Adipose tissue (tissue), 3 donors: ENCODE results near the gene FOXL1. TPM values are rescaled to one million over a fixed set of nuclear protein-coding genes. Genes with fewer than 3 reads are reported as not detected.

ENCODE experiments used
- H3K27ac ChIP-seq: one replicate; pipeline ENCODE4 v1.5.1; 2013; ENCODE audit warnings: low read depth, low read length
- WGBS, 3 donors: extraction: QIAGEN DNeasy Blood & Tissue Kit; methylation state at CpG; one replicate each; pipeline ENCODE4 v1.1.7; 2013; 5-methylcytosine and 5-hydroxymethylcytosine counted together
- polyA plus RNA-seq, 3 donors: library from polyadenylated mRNA; stranded (reverse); fragments of 200-250 nt; gene quantifications; one replicate each; pipeline ENCODE4 v1.2.3, GENCODE V29; 2013
- donor health status: healthy with polysubstance abuse.
- donor health status: Bipolar disorder and iron deficiency.
- donor health status: healthy.

The FOXL1 gene
- polyA plus RNA-seq, 3 donors, result 0.12 to 0.56 (median 0.24) TPM

- WGBS, 3 donors, result 40 to 54% (median 47%) methylated on average over 13 of the region's 13 CpGs
- H3K27ac ChIP-seq, result no peak overlapping the region
Measured at GRCh38 chr16:86593913-86594620, 15.7 kb downstream of the FOXL1 start.

- H3K27ac ChIP-seq, result no peak overlapping the region
- 20 to 62% (median 53%) methylated on average over 8 of the region's 8 CpGs for WGBS, 3 donors
Measured at GRCh38 chr16:86594721-86595120, 16.4 kb downstream of the FOXL1 start.

DNA sequence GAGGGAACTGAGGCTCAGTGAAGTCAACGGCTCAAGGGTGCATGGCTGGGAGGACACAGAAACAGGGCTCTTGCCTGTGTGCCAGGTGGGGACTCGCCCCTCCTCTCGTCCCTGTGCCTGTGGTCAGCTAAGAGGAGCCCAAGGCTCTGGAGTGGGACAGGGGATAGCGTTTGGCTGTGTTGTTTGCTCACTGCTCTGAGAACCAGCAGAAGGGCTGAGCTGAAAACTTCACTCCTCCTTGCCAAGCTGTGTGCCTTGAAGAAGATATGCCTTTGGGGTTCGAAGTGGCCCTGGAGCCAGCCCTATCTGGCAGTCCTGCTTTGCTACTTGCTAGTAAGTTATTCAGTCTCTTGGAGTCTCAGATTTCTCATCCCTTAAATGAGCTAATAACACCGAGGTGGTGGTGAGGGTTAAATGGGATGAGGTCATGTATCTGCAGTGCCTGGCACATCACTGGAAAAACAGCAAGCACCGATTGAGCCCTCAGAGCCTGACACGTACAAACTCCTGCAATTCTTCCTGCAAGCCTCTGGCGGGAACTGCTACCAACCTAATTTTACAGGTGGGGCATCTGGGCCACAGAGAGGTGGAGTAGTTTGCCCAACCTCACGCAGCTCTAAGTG, 17.7 kb downstream of the FOXL1 start:
- no peak overlapping the region for H3K27ac ChIP-seq
- 55 to 75% (median 72%) methylated on average over 10 of the region's 10 CpGs for WGBS, 3 donors

GRCh38 chr16:86597126-86597879, 19.0 kb downstream of the FOXL1 start:
- 72 to 81% (median 77%) methylated on average over 18 of the region's 18 CpGs for WGBS, 3 donors
- no peak overlapping the region for H3K27ac ChIP-seq

DNA sequence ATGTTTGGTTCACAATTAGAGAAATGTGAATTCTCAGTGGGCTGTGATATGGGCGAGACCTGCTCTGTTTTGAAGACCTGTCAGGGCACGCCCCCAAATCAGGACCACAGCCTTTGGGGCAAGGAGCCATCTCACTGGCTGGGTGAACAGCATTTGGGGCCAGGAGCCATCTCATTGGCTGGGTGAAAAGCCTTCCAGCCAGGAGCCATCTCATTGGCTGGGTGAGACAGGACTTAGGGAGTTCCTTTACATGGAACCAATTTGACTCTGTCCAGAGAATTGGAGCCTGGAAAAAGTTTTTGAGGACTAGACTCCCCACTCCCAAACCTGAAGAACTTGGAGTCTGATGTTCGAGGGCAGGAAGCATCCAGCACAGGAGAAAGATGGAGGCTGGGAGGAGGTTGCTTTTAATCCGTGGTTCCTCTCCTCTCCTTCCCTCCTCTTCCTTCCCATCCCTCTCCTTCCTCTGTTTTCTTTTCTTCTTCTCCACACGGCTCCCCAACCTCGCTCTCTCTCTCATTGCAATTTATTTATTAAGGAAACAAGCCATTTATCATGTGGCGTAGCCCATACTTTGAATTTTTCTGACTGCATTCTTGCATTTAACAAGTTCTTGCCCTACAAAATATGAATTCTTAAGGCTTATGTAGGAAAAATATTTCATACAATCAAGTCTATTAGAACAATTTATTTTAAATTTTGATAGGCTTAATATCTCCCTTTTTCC, 19.7 kb downstream of the FOXL1 start:
- no peak overlapping the region for H3K27ac ChIP-seq
- WGBS, 3 donors, result 44 to 47% (median 45%) methylated on average over 7 of the region's 7 CpGs

DNA sequence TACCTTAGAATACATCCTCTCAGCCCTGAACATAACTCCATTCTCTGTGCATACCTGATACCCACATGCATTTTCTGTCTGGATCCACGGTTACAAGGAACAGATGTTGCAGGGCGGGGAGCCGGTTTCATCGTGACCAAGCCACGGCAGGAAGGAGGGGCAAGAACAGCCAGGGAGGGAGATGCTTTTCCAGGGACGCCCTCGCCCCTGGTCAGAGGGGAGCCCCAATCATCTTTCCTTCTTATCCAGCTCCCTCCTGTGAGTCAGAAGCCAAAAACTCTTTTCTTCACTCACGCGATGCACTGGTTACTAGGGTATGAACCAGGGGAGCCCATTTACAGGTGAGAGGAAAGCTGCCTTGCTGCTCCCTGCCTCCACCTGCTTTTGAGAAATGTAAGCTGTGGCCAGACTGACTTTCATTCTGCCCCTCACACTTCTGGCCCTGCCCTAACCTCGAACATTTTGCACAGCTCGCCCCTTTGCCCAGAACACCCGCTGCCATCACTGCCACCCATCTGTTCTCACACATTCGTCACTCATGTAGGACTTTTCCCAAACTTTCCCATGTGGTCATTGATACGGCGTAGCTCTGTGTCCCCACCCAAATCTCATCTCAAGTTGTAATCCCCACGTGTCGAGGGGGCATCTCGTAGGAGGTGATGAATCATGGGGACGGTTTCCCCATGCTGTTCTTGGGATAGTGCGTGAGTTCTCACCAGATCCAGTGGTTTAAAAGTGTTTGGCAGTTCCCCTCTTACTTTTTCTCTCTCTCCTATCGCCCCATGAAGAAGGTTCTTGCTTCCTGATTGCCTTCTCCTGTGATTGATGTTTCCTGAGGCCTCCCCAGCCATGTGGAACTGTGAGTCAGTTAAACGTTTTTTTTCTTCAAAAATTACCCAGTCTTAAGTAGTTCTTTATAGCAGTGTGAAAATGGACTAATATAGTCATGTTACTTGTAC, 20.5 kb downstream of the FOXL1 start:
- WGBS, 3 donors, result 41 to 67% (median 47%) methylated on average over 22 of the region's 22 CpGs
- no peak overlapping the region for H3K27ac ChIP-seq

DNA sequence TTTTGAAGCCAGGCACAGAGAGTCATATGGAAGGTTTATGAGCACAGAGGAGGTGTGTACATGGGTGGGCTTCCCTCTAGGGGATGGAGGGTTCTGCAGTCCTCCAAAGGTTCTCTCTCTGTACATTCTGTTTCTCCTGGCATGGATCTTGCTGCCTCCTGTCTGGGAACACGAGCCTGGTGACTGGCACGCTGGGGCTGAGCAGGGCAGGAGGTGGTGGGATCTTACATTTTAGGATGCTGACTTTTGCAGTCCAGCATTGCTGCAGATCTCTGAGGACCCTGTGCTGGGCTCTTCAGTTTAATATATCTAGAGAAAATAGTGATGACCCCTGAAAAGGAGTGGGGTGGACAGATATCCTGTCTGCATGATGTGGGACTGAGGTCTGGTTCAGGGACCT, 23.0 kb downstream of the FOXL1 start:
- no peak overlapping the region for H3K27ac ChIP-seq
- 70 to 91% (median 87%) methylated on average over 2 of the region's 2 CpGs for WGBS, 3 donors

DNA sequence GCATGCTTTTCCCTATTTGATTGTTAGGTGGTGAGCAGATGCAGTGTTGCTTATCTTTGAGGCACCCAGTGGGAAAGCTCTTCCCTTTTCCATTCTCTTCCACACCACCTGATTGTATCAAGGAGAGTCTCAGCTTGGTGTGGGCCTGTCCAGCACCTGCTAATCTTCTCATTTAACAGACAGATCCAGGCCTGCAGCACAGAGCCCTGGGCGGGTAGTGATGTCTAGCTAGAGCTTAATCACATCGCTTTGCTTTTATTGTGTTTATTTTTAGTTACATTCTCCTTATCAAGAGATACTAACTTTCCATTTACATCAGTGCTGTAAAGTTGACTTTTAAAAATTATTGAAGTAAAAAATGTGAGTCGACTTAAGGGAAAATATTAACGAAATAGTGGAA, 24.2 kb downstream of the FOXL1 start:
- H3K27ac ChIP-seq, result no peak overlapping the region
- 62 to 75% (median 73%) methylated on average over 4 of the region's 4 CpGs for WGBS, 3 donors

GRCh38 chr16:86604436-86605193, 26.3 kb downstream of the FOXL1 start:
- no peak overlapping the region for H3K27ac ChIP-seq
- 51 to 61% (median 59%) methylated on average over 16 of the region's 16 CpGs for WGBS, 3 donors

GRCh38 chr16:86605950-86606349, 27.6 kb downstream of the FOXL1 start:
- H3K27ac ChIP-seq, result no peak overlapping the region
- WGBS, 3 donors, result 90 to 98% (median 95%) methylated on average over 3 of the region's 3 CpGs

- 31 to 53% (median 53%) methylated on average over 2 of the region's 2 CpGs for WGBS, 3 donors
- no peak overlapping the region for H3K27ac ChIP-seq
Measured at GRCh38 chr16:86608301-86608747, 30.0 kb downstream of the FOXL1 start.

DNA sequence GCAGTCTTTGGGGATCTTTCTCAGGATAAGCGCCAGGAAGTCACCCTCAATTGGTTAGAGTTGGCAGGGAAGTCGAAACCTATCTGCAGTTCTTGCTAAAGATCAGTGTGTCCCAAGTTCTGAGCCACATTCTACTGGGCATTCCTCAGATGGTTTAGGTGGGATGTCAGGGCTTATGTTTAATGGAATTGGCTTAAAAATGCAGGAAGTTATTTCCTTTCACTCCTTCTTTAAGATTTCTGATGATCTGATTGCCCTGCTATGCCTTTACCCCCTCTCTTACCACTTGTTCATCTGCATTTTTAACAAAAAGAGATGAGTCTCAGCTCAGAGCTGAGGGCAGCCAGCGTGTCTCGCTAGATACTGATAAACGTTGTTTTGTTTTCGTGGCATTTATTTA, 30.8 kb downstream of the FOXL1 start:
- H3K27ac ChIP-seq, result no peak overlapping the region

DNA sequence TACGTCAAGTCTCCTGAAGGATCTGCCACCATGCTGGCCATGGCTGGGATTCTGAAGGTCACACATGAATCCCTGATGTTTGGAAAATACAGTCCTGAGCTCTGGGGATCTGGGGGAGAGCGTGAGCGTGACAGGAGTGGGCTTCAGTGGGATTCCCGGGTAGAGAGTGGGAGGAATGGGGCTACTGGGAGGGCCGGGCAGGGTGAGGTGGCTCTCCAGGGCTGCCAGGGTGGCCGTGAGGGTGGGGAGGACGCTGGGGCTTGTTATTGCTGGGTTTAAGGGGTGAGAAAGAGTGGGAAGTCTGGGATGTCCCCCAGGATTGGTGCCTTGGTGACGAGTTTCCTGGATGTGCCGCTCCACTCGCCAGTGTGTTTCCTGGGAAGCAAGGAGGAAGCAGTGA, 31.3 kb downstream of the FOXL1 start:
- no peak overlapping the region for H3K27ac ChIP-seq
- 69 to 81% (median 80%) methylated on average over 10 of the region's 10 CpGs for WGBS, 3 donors

More for the DNA sequence above, 30.8 kb downstream of the FOXL1 start:
- 66 to 84% (median 83%) methylated on average over 6 of the region's 6 CpGs for WGBS, 3 donors

- WGBS, 3 donors, result 53 to 62% (median 61%) methylated on average over 18 of the region's 18 CpGs
Measured at GRCh38 chr16:86610779-86611524, 32.6 kb downstream of the FOXL1 start.

DNA sequence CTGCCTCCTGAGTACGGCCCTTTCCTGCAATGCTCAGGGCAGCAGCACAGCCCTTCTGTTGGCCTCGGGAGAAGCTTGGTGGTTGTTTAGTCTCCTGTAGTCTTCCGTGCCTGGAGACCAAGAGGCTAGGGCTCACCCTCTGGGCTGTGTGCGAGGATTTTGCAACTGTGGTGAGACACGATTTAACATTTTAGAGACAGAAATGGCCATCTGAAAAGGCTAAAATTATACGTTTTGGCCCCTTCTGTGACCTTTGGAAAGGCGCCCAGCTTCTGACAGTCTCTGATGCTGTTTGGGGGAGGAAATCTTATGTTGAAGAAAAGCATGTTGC, 33.1 kb downstream of the FOXL1 start:
- no peak overlapping the region for H3K27ac ChIP-seq
- 49 to 54% (median 53%) methylated on average over 7 of the region's 7 CpGs for WGBS, 3 donors

More at GRCh38 chr16:86610779-86611524, 32.6 kb downstream of the FOXL1 start:
- H3K27ac ChIP-seq, result no peak overlapping the region

DNA sequence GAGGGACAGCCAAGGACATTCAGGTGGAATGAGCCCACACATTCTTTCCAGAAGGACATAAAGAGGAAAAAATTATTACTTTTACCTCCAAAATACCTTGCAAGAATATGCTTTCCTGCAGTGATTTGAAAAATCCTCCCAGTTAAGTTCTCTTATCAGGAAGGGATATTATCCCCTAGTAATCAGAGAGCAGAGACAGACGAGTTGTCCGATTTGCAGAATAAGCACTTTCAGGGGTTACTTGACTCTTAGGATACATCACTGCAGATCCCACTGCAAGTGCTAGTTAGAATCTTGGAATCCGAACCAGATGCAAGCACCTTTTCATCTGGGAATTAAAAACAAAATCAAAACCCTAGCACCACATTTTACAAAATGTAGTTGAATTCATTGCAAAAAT, 33.6 kb downstream of the FOXL1 start:
- 52 to 61% (median 58%) methylated on average over 3 of the region's 3 CpGs for WGBS, 3 donors
- no peak overlapping the region for H3K27ac ChIP-seq
